Measurements from ENCODE around the gene STON1. TPM values are rescaled to one million over a fixed set of nuclear protein-coding genes. Genes with fewer than 3 reads are reported as not detected.
A peak's percentile ranks its signal among the peaks of the same experiment; 100 is the strongest.

The STON1 gene
- 10 to 100 TPM; 16.5 to 19.2 TPM for total RNA-seq
- 10 to 100 TPM; 17.1 to 19.5 TPM for polyA plus RNA-seq (ENCODE audit: insufficient read length in 2 of 2)
- long read RNA-seq, donor 1, full-length matches to known transcripts: 6 of 6 reads
- long read RNA-seq, donor 1, partial matches to known transcripts: 0 of 6 reads
- long read RNA-seq, donor 1, other reads (novel, unspliced or antisense): 0 of 6 reads
- long read RNA-seq, donor 2, full-length matches to known transcripts: 3 of 8 reads
- long read RNA-seq, donor 2, partial matches to known transcripts: 5 of 8 reads
- long read RNA-seq, donor 2, other reads (novel, unspliced or antisense): 0 of 8 reads
- long read RNA-seq, donor 3: 0 reads
- long read RNA-seq, donor 4, partial matches to known transcripts: 0 of 1 reads
- long read RNA-seq, donor 4, other reads (novel, unspliced or antisense): 0 of 1 reads

DNA sequence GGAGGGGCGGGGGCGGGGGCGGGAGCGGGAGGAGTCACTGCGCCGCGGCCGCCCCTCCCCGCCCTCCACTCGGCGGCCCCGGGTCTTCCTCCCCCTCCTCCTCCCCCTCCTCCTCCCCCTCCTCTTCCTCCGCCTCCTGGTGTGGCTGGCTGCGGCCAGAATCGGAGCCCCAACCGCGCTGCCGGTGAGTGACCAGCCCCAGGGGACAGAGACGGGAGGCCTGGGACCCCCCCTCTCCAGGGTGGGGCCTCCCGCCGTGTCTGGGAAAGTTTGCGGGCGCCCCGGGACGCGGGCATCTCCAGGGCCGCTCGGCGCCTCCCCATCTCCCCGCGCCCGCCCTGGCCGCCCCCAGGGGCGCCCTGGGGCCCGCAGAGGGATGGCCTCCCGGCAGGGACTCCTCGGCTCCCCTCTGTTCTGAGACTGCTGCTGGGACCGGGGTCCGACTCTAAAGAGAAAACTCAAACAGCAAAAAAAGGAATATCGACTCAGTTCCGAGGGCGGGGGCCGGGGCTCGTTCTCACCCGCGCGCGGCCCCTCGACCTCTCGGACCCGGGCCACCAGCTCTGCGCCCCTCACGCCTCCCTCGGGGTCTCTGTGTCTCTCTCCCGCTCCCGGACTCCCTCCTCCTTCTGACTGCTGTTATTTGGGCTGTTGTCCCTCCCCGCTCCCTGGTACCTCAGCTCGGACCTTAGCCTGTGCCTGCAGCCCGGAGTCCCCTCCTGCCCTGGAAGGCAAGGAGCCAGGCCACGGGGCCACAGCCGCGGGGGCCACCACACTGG is at the start of gene STON1:
Gene STON1, plus strand, starts transcription at position 122 of the 779 bp plus-strand sequence. CDS start 50,480 bp downstream, outside the sequence.
- Histone ChIP-seq H3K4me3 (ENCODE audit: low read depth, low read length) (peak within 1 kb of the TSS; percentile 78), H3K27ac (ENCODE audit: low read depth, low read length) (peak within 1 kb of the TSS; percentile 89), H3K4me1 (ENCODE audit: control insufficient read depth, insufficient read depth, low read length) (peaks cover 21% of the 10 kb centered on the region), H3K9me3 (ENCODE audit: control insufficient read depth, insufficient read depth, low read length) (no peaks in the 10 kb centered on the region), H3K36me3 (ENCODE audit: control insufficient read depth, insufficient read depth, low read length) (no peaks in the 10 kb centered on the region), H3K27me3 (ENCODE audit: control insufficient read depth, insufficient read depth, low read length) (no peaks in the 10 kb centered on the region)
- 0% methylated on average over 49 of the region's 62 CpGs for WGBS (ENCODE audit: insufficient coverage)
- DNase-seq (ENCODE audit: low read depth in 4 of 6, low spot score in 6 of 6): peak in 2 of 6 donors; percentile 60 to 73

- Histone ChIP-seq H3K4me3 (ENCODE audit: low read depth, low read length) (no peak overlapping the region), H3K27me3 (ENCODE audit: control insufficient read depth, insufficient read depth, low read length) (no peaks in the 10 kb centered on the region), H3K9me3 (ENCODE audit: control insufficient read depth, insufficient read depth, low read length) (no peaks in the 10 kb centered on the region), H3K36me3 (ENCODE audit: control insufficient read depth, insufficient read depth, low read length) (peaks cover 3% of the 10 kb centered on the region), H3K27ac (ENCODE audit: low read depth, low read length) (peak overlapping the region; percentile 22), H3K4me1 (ENCODE audit: control insufficient read depth, insufficient read depth, low read length) (peaks cover 6% of the 10 kb centered on the region)
- no CpG with 5 or more reads among the region's 3 CpGs for WGBS (ENCODE audit: insufficient coverage)
- DNase-seq (ENCODE audit: low read depth in 4 of 6, low spot score in 6 of 6): no peak
These were observed 49.4 kb upstream of the STON1 start for GRCh38 chr2:48480526-48480925.

- Histone ChIP-seq H3K9me3 (ENCODE audit: control insufficient read depth, insufficient read depth, low read length) (no peaks in the 10 kb centered on the region), H3K36me3 (ENCODE audit: control insufficient read depth, insufficient read depth, low read length) (peaks cover under 1% of the 10 kb centered on the region), H3K27ac (ENCODE audit: low read depth, low read length) (no peak overlapping the region), H3K4me1 (ENCODE audit: control insufficient read depth, insufficient read depth, low read length) (peaks cover 6% of the 10 kb centered on the region), H3K4me3 (ENCODE audit: low read depth, low read length) (no peak overlapping the region), H3K27me3 (ENCODE audit: control insufficient read depth, insufficient read depth, low read length) (no peaks in the 10 kb centered on the region)
- DNase-seq (ENCODE audit: low read depth in 4 of 6, low spot score in 6 of 6): peak in 2 of 6 donors; percentile 32 to 55
- no CpG with 5 or more reads among the region's 1 CpG for WGBS (ENCODE audit: insufficient coverage)
These were observed 47.6 kb upstream of the STON1 start for GRCh38 chr2:48482313-48482712.

GRCh38 chr2:48482769-48483168 is 47.2 kb upstream of the STON1 start:
- H3K36me3 ChIP-seq (ENCODE audit: control insufficient read depth, insufficient read depth, low read length): no peaks in the 10 kb centered on the region
- H3K9me3 ChIP-seq (ENCODE audit: control insufficient read depth, insufficient read depth, low read length): no peaks in the 10 kb centered on the region
- H3K4me3 ChIP-seq (ENCODE audit: low read depth, low read length): no peak overlapping the region
- peak in 2 of 6 donors; percentile 53 to 65 for DNase-seq (ENCODE audit: low read depth in 4 of 6, low spot score in 6 of 6)
- WGBS (ENCODE audit: insufficient coverage): no CpG with 5 or more reads among the region's 5 CpGs
- H3K27me3 ChIP-seq (ENCODE audit: control insufficient read depth, insufficient read depth, low read length): no peaks in the 10 kb centered on the region
- no peak overlapping the region for H3K27ac ChIP-seq (ENCODE audit: low read depth, low read length)
- peaks cover 6% of the 10 kb centered on the region for H3K4me1 ChIP-seq (ENCODE audit: control insufficient read depth, insufficient read depth, low read length)

DNA sequence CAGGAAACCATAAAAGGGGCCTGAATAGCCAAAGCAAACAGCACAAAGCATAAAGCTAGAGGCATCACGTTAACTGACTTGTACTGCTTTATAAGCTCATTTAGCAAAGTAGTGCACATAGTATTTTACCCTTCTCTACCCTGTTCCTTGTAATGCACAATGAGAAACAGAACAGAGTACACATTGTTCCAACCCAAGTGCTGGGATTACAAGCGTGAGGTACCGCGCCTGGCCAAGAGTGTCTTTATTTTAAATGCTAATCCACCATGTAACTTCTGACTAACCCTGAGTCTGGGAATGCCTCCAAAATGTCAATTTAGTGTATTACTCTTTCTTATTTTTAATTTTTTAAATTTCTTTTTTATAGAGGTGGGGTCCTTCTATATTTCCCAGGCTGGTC is 46.4 kb upstream of the STON1 start:
- WGBS (ENCODE audit: insufficient coverage): 23% methylated on average over 3 of the region's 4 CpGs
- H3K4me3 ChIP-seq (ENCODE audit: low read depth, low read length): no peak overlapping the region
- H3K27me3 ChIP-seq (ENCODE audit: control insufficient read depth, insufficient read depth, low read length): no peaks in the 10 kb centered on the region
- no peaks in the 10 kb centered on the region for H3K9me3 ChIP-seq (ENCODE audit: control insufficient read depth, insufficient read depth, low read length)
- no peaks in the 10 kb centered on the region for H3K36me3 ChIP-seq (ENCODE audit: control insufficient read depth, insufficient read depth, low read length)
- peak overlapping the region; percentile 2 for H3K27ac ChIP-seq (ENCODE audit: low read depth, low read length)
- peak in 3 of 6 donors; percentile 2 to 40 (median 40) for DNase-seq (ENCODE audit: low read depth in 4 of 6, low spot score in 6 of 6)
- H3K4me1 ChIP-seq (ENCODE audit: control insufficient read depth, insufficient read depth, low read length): peaks cover 6% of the 10 kb centered on the region

GRCh38 chr2:48483916-48484315 is 46.0 kb upstream of the STON1 start:
- Histone ChIP-seq H3K27ac (ENCODE audit: low read depth, low read length) (no peak overlapping the region), H3K9me3 (ENCODE audit: control insufficient read depth, insufficient read depth, low read length) (no peaks in the 10 kb centered on the region), H3K4me1 (ENCODE audit: control insufficient read depth, insufficient read depth, low read length) (peaks cover 6% of the 10 kb centered on the region), H3K4me3 (ENCODE audit: low read depth, low read length) (no peak overlapping the region), H3K36me3 (ENCODE audit: control insufficient read depth, insufficient read depth, low read length) (no peaks in the 10 kb centered on the region), H3K27me3 (ENCODE audit: control insufficient read depth, insufficient read depth, low read length) (no peaks in the 10 kb centered on the region)
- WGBS (ENCODE audit: insufficient coverage): 86% methylated on average over 2 of the region's 6 CpGs
- no peak for DNase-seq (ENCODE audit: low read depth in 4 of 6, low spot score in 6 of 6)

GRCh38 chr2:48488545-48488944 is 41.4 kb upstream of the STON1 start:
- Histone ChIP-seq H3K4me3 (ENCODE audit: low read depth, low read length) (no peak overlapping the region), H3K36me3 (ENCODE audit: control insufficient read depth, insufficient read depth, low read length) (peaks cover 7% of the 10 kb centered on the region), H3K27ac (ENCODE audit: low read depth, low read length) (no peak overlapping the region), H3K27me3 (ENCODE audit: control insufficient read depth, insufficient read depth, low read length) (no peaks in the 10 kb centered on the region), H3K9me3 (ENCODE audit: control insufficient read depth, insufficient read depth, low read length) (no peaks in the 10 kb centered on the region), H3K4me1 (ENCODE audit: control insufficient read depth, insufficient read depth, low read length) (peaks cover under 1% of the 10 kb centered on the region)
- DNase-seq (ENCODE audit: low read depth in 4 of 6, low spot score in 6 of 6): no peak
- WGBS (ENCODE audit: insufficient coverage): no CpG with 5 or more reads among the region's 3 CpGs

DNA sequence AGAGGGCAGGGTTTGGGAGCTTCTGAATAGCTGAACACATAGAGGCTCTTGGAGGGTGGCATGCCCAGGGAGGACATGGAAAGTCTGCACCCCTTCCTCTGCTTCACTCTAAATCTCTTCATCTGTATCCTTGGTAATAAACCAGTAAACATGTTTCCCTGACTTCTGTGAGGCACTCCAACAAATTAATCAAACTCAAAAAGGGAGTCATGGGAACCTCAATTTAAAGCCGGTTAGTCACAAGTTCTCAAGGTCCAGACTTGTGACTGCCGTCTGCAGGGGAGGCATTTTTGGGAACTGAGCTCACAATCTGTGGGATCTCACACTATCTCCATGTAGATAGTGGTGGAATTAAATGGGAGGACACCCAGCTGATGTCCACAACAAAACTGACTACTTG is 33.1 kb upstream of the STON1 start:
- no peak for DNase-seq (ENCODE audit: low read depth in 4 of 6, low spot score in 6 of 6)
- WGBS (ENCODE audit: insufficient coverage): 67% methylated on average over 1 of the region's 2 CpGs
- peaks cover 16% of the 10 kb centered on the region for H3K36me3 ChIP-seq (ENCODE audit: control insufficient read depth, insufficient read depth, low read length)
- no peak overlapping the region for H3K27ac ChIP-seq (ENCODE audit: low read depth, low read length)
- no peaks in the 10 kb centered on the region for H3K9me3 ChIP-seq (ENCODE audit: control insufficient read depth, insufficient read depth, low read length)
- no peaks in the 10 kb centered on the region for H3K27me3 ChIP-seq (ENCODE audit: control insufficient read depth, insufficient read depth, low read length)
- no peaks in the 10 kb centered on the region for H3K4me1 ChIP-seq (ENCODE audit: control insufficient read depth, insufficient read depth, low read length)
- H3K4me3 ChIP-seq (ENCODE audit: low read depth, low read length): no peak overlapping the region

DNA sequence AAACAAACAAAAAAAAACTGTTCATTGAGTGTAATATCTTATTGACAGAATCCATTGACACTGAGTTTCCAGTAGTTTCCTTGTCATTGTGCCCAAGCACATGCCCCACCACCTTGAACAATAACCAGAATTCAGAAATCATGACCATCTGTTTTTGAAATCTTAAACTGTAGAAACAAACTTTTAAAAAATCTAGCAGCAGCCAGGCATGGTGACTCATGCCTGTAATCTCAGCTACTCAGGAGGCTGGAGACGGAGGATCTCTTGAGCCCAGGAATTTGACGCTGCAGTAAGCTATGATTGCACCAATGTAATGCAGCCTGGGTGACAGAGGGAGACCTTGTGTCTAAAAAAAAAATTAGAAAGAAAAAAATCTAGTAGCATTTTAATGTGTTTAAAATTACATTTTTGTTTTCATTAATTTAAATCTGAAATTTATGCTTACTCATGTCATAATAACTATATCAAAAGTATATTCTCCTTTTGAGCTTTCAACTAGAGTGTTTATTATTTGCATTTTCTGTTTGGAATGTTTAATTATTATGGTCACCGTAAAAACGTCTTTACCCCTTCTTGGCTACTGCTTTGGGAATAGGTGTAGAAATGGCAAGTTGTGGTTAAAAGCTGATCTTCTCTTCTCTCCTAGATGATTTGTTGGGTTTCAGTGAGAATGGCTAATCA is 25.2 kb upstream of the STON1 start:
- H3K27me3 ChIP-seq (ENCODE audit: control insufficient read depth, insufficient read depth, low read length): no peaks in the 10 kb centered on the region
- 100% methylated on average over 1 of the region's 4 CpGs for WGBS (ENCODE audit: insufficient coverage)
- H3K36me3 ChIP-seq (ENCODE audit: control insufficient read depth, insufficient read depth, low read length): peaks cover 13% of the 10 kb centered on the region
- no peaks in the 10 kb centered on the region for H3K4me1 ChIP-seq (ENCODE audit: control insufficient read depth, insufficient read depth, low read length)
- H3K9me3 ChIP-seq (ENCODE audit: control insufficient read depth, insufficient read depth, low read length): no peaks in the 10 kb centered on the region
- DNase-seq (ENCODE audit: low read depth in 4 of 6, low spot score in 6 of 6): no peak
- H3K27ac ChIP-seq (ENCODE audit: low read depth, low read length): no peak overlapping the region
- no peak overlapping the region for H3K4me3 ChIP-seq (ENCODE audit: low read depth, low read length)
